ENCODE data around the gene ANXA3.
A peak's percentile ranks its signal among the peaks of the same experiment; 100 is the strongest.

Gene ANXA3

GRCh38 chr4:78618436-78618835 lies 66.9 kb downstream of the ANXA3 start:
- no peak for DNase-seq (ENCODE audit: low read depth)
- TF ChIP-seq CTCF (IDR thresholded peaks at IDR 0.05; ENCODE audit: insufficient read depth, low read depth, low read length, missing control alignments) = no peak
- no peak overlapping the region for H3K4me3 ChIP-seq (ENCODE audit: low read length)

GRCh38 chr4:78621395-78621794 lies 69.8 kb downstream of the ANXA3 start:
- no peak for TF ChIP-seq CTCF (IDR thresholded peaks at IDR 0.05; ENCODE audit: insufficient read depth, low read depth, low read length, missing control alignments)
- no peak for DNase-seq (ENCODE audit: low read depth)
- no peak overlapping the region for H3K4me3 ChIP-seq (ENCODE audit: low read length)

GRCh38 chr4:78622253-78622979 lies 70.8 kb downstream of the ANXA3 start:
- no peak for TF ChIP-seq CTCF (IDR thresholded peaks at IDR 0.05; ENCODE audit: insufficient read depth, low read depth, low read length, missing control alignments)
- peak; percentile 43 for DNase-seq (ENCODE audit: low read depth)
- no peak overlapping the region for H3K4me3 ChIP-seq (ENCODE audit: low read length)

DNA sequence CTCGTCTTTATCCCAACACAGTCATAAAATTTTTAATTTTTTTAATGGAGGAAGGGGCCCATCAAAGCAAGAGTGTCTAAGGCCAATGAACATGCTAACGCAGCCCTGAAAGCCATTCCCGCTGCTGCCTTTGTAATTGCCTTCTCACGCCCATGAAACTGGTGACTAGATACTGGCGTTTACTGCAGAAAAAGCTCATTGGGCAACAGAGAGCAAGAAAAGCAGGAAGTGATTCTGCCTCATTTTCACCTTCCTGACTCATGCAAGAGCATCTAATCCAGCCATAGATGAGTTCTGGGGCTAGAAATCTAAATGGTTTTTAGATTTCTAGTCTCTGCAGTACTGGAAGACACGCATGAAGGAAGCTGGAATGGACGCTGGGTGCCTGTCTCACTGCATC lies 72.5 kb downstream of the ANXA3 start:
- DNase-seq (ENCODE audit: low read depth) = peak; percentile 75
- H3K4me3 ChIP-seq (ENCODE audit: low read length) = no peak overlapping the region
- TF ChIP-seq CTCF (IDR thresholded peaks at IDR 0.05; ENCODE audit: insufficient read depth, low read depth, low read length, missing control alignments) = no peak

DNA sequence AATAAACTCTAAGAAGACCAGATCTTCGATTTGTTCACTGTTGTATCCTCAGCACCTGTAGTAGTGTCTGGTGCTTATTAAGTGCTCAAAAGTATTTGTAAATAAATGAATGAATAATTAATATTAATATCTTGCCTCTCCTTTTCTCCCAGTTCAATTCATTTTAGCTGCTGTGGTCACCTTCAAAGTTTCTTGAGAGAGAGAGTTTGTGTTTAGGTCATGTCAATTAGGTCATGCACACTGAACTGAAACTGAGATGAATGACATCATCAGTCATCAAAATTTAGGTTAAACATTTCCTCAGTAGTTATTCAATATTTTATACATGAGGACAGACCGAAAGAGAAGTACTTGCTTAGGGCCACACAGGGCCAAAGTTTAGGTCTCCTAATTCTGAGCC lies 73.5 kb downstream of the ANXA3 start:
- no peak for DNase-seq (ENCODE audit: low read depth)
- TF ChIP-seq CTCF (IDR thresholded peaks at IDR 0.05; ENCODE audit: insufficient read depth, low read depth, low read length, missing control alignments) = no peak
- H3K4me3 ChIP-seq (ENCODE audit: low read length) = no peak overlapping the region

GRCh38 chr4:78627046-78627965 lies 75.7 kb downstream of the ANXA3 start:
- DNase-seq (ENCODE audit: low read depth) = peak; percentile 89
- TF ChIP-seq CTCF (IDR thresholded peaks at IDR 0.05; ENCODE audit: insufficient read depth, low read depth, low read length, missing control alignments) = no peak

More at GRCh38 chr4:78627046-78627965, 75.7 kb downstream of the ANXA3 start:
- no peak overlapping the region for H3K4me3 ChIP-seq (ENCODE audit: low read length)
